Fibroblast of the conjunctiva (primary cell): ENCODE results near the gene DUSP23.

Experiments used
- DNase-seq: peaks from one replicate; pipeline ENCODE4 v3.0.0-alpha.2; 2010; ENCODE audit warnings: low read depth

Gene DUSP23

DNA sequence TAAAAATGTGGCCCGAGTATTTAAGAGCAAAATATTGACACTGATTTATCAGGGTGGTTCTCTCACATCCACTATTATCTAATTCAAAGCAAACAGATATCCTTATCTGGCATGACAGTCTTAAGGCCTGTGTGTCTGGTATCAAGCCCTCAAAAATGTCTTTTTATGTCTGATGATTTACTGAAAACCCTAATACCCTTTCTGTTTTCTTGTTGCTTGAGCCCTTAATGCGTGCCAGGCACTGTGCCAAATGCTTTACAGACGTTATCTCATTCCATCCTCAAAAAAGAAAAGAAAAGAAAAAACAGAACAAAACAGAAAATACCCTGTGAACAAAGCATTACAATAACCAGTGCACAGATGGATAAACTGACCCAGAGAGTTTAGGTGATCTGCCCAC, 5.7 kb downstream of the DUSP23 start:
- DNase-seq: no peak

DNA sequence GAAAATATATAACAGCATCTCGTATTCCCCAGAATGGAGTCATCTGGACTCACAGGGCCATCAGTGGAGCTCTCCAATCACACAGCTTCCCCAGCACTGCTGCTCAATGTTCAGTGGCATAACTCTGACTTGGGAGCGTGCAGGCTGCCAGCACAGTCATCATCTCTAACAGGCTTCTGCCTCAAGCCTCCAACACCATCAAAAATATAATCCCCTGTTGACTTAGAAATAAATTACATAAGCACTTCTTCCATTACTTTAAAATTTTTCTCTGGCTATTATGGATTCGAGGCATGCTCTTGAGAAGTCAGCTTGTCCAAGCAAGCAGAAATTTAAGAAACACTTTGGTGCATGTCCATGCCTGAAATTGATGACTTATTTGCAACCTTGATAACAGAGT, 6.2 kb downstream of the DUSP23 start:
- DNase-seq: no peak

DNA sequence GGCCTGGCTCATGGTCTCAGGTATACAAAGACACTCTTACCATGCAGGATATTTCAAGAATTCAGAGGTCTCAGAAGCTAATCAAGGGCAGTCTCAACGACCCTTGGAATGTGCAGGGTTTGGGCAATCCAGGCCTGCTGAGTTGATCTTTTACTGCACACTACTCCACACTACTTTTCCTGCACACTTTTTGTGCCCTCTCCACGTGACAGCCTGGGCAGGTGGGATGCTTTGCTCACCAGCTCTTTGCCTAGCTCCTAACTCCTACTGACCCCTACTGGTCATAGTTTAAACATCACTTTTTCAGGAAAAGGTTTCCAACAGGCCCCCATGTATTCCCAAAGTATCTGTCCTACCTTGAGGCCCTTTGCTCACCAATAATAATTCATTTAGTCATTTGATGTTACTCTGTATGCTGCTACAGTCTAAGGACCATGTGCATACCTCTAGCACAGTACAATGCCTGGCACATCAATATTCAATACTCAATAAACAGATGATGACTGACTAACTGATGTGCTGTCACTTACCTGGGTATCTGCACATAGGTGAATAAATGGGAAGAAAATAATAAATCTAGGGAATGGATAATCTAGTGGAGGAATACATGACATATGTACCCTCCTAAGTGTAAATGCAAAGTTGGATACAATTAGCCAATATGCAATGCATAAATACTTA, 9.6 kb downstream of the DUSP23 start:
- DNase-seq: no peak

DNA sequence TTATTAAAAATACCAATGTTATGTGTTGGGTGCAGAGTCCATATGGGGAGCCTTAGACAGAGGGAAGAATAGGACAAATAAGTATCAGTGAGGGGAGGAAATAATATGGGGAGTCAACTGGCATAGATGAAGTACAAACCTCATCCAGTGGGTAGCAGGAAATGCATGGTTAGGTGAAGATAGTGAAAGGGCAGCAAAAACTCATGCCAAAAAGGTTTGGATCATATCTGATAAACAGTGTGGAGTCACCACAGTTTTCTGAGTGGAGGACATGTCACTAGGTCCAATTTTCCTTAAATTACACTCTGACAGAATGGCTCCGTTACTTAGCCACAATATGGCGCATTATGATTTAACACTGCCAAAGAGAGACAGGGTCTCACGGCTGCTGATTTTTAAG, 10.3 kb downstream of the DUSP23 start:
- DNase-seq: no peak

DNA sequence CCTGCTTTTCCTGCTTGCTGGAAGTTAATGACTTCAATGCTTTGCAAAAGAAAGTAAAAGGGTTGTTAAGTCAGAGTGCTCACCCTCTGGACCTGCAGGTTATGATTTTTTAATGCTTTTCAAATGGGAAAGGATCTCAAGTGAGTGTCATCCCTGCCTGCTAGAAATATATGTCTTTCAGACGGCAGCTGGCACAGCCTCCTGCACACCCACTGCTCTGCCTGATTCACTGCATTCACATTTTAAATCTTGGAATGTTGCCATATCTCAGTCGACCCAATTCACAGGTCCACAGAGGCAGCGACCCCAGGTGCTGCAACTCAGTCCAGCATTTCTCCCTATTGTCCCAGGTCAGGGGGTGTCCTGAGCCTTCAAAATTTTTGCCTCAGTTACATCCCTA, 10.7 kb downstream of the DUSP23 start:
- DNase-seq: no peak

DNA sequence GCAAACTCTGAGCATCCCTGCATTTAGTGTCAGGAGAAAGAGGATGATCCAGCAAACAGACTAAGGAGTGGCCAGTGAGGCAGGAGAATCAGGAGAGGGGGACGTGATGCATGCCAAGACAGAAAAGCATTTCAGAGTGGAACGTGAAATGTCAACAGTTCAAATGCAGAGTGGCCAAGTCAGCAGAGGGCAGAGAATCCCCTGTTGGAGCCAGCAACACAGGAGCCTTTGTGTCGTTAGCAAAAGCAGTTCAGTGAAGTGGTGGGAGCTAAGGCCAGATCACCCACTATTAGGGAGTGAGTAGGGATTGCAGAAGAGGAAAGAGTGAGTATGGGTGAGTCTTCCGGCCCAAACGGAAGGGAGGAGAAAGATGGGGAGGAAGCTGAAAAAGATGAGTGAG, 14.8 kb downstream of the DUSP23 start:
- no peak for DNase-seq

DNA sequence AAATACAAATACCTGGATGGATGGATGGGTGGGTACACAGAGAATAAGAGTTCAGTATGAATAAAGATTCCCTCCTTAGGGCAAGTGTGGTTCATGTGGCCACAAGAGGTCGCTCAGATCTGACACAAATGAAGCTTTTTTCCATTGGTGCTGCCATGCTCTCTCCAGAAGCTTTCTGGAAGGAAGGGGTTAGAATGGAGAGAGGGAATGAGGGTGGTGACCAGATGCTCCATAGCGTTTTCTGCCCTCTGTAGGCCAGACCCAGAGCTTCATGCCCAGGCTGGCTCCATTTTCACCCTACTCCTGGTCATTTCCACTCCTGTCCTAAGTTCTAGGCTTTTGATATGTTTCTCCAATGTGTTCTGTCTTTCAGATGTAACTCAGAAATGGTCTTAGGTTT, 18.1 kb downstream of the DUSP23 start:
- DNase-seq: peak; percentile 85

DNA sequence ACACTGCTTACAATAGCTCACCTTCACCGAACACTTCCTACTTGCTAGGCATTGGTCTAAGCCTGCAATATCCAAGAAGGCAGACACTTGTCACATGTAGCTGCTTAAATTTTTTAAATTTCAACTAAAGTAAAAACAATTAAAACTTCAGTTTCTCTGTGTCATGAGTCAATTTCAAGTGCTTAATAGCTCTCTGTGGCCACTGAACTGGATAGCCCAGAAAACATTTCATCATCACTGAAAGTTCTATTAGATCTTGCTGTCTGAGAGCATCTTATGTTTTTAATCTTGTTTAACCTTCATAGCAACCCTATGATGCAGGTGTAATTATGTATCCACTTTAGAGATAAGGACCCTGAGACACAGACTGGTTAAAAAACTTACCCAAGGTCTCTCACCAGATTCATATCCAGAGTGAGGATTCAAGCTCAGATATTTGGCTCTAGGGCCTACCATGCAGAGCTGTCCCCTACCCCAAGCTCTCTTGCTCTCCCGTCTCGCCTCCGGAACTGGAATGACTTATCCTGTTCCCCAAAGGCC, 18.8 kb downstream of the DUSP23 start:
- no peak for DNase-seq

DNA sequence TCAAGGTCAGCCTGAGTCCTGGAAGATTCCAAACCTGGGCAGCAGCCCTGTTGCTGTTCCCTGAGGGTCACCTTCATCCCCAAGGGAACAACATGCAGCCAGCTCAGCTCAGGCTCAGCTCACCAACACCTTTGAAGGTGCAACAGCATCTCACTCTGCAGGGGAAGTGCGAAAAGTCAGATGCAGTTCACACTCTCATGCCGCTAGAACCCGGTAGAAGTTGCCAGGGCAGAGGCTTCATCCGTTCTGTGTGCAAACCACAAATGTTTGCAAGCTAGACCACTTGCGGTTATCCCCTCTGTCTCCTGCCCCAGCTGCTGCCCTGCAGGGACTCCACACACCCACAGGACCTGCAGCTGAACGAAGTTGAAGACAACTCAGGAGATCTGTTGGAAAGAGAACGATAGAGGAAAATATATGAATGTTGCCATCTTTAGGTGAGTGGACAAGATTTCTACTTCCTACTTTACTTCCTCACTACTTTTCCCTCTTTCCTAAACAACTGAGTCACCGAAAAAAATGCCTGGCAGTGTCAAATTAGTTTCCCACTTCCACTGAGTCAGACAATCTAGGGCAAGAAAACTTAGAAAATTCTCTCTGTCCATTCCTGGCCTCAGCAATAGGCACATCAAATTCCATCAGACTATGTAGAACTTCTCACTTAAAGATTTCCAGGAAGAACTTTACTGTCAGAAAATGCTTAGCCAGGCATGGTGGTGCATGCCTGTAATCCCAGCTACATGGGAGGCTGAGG, 19.6 kb downstream of the DUSP23 start:
- no peak for DNase-seq

DNA sequence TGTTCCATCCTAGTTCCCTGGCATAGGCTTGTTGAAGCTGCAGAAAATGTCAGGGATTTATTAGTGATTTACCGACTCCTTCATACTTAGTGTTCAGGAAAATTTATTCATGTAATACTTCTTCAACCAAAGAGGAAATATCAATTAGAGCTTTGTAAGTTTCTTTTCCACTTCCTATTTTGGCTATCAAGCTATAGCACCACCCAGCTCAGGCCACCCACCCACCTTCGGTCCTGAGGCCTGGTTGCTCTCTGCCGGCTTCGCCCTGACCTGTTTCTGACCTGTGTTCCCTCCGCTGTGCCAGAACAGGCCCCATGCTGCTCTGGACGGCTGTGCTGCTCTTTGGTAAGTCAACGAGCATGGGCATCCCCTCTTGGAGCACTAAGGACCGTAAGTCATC, 21.3 kb downstream of the DUSP23 start, which contains the start of gene FCRL6:
Gene FCRL6 (plus strand): TSS at position 250 of the 400 bp plus-strand sequence. CDS start 65 bp downstream, at position 315.
- DNase-seq: no peak

DNA sequence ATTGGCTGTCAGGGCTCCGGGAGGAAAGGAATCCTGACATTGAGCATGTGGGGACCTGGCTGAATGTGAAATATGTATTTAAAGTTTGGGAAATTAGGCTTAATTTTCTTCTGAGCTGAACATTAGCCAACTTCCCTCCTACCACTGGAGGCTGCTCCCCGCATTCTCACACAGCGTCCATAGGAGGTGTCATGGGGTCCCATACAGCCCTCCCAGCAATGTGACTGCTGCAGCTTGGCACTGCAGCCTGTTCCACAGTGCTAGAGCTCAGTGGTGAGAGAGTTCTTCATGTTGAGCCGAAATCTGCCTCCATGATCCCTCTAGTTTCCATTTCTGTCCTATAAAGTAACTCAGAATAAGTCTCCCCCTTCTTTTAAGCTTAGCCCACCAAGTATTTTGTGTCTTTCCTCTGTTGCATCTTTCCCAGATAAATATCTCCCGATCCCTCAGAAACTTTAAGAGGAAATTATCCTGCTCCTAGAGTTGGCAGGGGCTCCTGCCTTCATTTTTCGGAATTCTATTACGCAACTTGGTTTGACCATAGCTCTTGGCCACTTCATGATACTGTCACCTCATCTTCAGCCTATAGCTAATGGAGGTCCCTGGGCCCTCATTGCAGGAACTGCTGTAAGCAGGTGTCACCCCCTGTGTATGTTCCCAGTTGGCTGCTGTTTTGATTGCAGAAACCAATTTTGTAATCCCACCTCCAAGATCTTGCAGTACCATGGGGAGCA, 23.4 kb downstream of the DUSP23 start:
- DNase-seq: no peak

DNA sequence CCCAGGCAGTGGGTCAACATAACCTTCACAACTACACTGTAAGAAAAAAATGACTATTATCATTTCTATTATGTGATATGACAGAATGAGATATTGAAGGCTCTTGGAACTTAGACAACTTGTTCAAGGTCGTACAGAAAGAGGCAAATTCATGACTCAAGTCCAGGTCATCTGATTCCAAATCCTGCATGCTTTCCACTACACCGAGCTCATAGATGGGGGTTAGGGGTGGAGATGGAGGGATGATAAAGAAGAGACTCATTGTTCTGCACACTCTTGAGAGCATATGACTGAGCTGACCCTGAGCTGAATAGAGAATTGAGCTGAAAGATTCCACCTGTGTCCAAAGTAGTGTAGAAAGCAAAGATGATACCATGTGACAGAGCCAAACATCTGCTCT, 24.2 kb downstream of the DUSP23 start:
- DNase-seq: no peak

DNA sequence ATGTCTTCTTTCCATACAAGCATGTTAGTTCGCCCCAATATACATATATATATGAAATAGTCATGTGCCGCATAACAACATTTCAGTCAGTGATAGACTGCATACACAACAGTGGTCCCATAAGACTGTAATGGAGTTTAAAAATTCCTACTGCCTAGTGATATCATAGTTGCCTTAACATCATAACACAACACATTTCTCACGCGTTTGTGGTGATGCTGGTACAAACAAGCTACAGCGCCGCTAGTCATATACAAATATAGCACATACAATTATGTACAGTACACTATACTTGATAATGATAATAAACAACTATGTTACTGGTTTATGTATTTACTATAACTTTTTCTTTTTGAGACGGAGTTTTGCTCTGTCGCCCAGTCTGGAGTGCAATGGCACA, 35.2 kb downstream of the DUSP23 start:
- no peak for DNase-seq

DNA sequence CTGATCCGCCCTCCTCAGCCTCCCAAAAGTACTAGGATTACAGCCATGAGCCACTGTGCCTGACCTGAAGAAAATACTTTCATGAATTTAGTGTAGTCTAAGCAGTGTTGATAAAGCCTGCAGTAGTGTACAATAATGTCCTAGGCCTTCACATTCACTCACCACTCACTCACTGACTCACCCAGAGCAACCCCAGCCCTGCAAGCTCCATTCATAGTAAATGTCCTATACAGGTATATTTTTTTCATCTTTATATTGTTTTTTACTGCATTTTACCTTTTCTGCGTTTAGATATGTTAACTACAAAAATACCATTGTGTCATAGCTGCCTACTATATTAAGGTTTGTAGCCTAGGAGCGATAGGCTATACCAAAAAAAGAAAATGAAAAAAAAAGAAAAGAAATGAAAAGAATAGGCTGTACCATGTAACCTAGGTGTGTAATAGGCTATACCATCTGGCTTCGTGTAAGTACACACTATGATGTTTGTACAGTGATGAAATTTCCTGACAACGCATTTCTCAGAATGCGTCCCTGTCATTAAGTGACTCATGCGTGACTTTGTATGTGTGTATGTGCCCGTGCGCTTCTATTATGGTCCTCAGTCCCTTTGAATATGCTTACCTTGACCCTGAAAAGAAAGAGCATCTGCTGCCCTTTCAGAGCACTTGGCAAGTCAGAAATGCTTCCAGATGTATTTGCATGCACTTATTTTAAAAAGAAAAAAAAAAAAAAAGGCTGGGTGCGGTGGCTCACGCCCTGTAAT, 36.7 kb downstream of the DUSP23 start:
- DNase-seq: no peak

DNA sequence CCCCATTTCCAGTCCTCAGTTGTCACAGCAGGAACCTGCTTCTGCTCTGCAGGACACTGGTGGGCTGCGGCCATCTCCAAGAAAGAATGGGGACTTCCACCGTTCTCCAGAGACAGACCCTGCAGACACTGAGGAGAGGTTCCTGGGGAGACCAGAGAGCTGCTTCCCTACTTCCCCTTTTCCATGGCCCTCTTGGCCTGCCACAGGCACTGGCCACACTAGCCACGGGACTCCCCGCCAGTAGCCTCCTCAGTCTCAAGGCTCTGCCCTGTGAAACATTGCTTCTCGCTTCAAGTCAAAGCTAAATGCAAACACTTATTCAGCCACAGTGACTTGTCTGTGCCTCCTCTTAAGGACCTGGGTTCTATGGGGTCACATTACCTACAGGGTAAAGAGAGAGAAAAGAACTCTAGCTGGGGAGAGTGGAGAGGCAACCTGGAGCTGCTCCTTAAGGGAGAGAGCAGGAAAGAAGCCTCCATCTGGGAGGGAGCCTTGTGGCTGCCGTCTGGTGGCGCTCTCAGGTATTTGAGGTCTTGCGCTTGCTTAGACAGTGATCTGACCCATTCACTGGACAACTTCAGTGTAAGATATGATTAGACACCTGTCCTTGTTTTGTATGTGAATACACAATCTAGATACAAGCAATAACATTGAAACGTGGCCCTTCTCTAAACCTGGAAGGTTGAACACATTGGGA, 40.6 kb downstream of the DUSP23 start:
- no peak for DNase-seq

DNA sequence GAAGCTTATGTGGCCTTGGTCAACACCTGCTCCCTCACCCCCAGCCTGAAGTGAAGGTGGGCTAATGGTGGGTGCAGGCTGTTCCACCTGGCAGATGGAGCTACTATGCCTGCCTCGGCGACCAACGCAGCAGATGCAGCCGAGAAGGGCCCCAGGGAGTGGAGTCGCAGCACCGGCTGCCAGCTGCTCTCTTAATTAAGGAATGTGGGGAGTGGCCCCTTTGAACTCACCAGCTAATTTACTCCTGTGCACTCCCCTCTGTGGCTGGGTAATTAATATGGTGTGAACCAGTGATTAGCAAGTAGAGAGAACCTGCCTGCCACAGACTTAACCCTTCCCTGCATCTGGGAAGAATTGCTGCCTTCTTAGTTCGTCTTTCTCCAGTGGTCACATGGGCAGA, 42.6 kb downstream of the DUSP23 start:
- no peak for DNase-seq

DNA sequence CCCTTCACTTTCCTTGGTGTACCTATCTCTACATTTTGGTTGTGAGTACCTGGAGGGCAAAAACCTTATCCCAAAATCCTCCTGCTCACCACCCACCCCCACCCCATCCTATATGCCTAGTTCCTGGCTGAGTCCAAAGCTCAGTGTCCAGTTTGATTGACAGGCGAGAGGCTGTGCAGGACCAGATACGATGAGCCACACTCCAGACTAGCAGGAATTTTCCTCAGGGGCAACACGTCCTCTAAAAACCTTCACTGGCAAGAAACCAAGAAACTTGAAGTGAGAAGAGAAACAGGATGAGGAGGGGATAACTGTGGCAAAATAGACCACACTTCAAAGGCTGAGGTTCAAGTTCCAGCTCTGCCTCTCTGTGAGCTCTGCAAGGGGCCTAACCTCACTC, 44.8 kb downstream of the DUSP23 start:
- DNase-seq: no peak

DNA sequence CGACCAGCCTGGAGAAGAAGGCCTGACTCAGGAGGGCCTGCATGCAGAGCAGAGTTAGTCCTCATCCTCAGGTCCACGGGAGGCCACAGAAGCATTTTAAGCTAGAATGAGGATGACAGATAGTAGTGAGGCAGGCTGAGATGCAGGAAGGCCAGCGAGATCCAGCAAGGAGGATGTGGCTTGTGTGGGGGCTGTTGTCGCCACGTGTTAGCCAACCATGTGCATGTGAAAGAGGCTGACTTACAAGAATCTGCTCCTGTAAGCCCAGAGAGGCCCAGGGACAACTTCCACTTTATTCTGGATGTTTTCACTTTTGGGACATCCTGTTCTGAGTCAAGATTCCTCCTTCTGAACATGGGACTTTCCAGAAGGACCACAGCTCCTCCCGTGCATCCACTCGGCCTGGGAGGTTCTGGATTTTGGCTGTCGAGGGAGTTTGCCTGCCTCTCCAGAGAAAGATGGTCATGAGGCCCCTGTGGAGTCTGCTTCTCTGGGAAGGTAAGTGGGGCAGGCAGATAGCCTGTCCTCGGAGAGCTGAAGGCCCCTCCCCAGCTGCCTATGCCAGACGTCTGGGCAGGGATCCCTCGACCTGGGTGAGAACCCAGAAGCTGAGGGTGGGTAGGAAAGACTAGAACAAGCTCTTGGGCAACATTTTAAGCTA, 45.8 kb downstream of the DUSP23 start, which contains the start of gene SLAMF8:
Gene SLAMF8 (plus strand): TSS at position 433 of the 661 bp plus-strand sequence. CDS start 26 bp downstream, at position 459.
- DNase-seq: no peak

DNA sequence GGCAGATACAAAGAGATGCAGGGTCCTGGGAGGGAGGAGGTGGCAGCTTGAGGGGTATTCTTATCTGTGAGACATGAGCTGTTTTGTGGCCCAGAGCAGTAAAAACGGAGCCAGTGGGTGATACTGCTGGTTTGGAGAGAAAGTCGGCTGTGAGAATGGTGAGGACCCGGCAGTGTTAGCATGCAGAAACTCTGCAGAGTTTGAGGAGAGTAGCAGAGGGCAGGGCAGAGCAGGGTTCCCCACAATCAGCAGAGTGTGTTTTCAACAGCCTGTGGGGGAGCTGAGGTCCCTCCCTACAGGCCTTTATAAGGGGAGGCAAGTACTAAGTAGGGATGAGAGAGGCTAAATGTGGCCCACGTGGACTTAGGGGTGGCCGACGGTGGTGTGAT, 46.3 kb downstream of the DUSP23 start:
- no peak for DNase-seq

DNA sequence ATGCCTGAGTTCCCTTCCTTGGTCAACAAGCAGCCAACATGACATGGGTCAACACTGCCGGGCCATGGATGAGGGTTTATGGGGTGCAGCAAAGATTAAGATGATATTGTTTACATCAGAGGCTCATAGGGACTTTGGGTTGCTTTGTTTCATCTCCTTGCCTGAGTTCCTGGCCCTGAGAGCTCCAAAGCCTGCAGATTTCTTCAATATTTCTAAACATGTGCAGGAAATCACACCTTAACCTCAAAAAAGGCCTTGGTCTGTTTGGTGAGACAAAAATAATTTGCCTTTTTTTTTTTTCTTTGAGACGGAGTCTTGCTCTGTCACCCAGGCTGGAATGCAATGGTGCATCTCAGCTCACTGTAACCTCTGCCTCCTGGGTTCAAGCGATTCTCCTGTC, 46.8 kb downstream of the DUSP23 start:
- DNase-seq: no peak

DNA sequence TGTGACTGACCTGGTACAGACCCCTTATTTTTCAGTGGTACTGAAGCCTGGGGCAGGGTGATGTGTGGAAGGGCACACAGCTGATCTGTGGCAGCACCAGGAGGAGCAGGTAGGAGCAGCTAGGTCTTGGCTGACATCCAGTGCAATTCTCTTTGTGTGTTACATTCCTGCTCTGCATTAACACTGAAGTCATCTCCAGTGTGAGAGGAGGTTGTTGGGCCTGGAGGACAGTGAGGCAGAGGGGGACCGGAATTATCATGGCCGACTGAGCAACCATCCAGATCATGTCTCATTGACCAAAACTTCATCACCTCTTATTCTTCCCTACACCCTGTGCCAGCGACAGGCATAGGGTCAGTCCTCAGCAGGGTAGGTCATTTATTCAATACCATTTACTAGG, 47.4 kb downstream of the DUSP23 start:
- no peak for DNase-seq
